ENCODE data around the gene GRB2. TPM values are rescaled to one million over a fixed set of nuclear protein-coding genes. Genes with fewer than 3 reads are reported as not detected.

The GRB2 gene
- total and polyA plus RNA-seq, 12 donors: 36.0 to 374 (median 114) TPM

DNA sequence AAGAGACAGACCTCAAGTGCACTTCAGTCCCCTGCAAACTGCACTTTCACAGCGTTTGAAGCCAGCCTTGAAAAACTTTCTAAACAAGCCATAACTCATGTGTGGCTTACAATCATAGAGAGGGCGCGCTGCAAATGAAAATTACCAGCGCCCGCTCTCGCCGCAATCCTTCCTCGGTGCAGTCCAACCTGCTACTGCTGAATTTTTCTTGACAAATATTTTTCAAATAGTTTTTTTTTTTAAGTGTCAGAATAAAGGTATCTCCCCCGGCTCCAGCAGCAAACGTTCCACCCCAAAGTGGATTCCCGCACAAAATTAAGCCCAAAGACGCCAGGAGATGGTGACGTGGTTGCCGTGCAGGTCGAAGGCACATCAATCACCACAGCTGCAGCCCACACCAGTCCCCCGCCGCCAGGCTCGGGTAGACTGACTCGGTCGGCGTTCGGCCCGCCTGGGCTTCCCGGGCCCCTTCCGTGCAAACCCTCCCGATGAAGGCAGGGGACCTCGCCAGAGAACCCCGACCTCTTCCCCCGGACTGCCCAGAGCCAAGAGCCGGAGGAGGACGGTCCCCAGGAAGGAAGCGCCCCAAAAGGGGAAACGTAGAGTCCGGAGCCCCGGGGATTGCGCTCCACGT is 630 bp downstream of the GRB2 start:
- peak in 1 of 2 donors; percentile 47 for TF ChIP-seq POLR2A (IDR thresholded peaks at IDR 0.05)
- TF ChIP-seq, protein P1, sequence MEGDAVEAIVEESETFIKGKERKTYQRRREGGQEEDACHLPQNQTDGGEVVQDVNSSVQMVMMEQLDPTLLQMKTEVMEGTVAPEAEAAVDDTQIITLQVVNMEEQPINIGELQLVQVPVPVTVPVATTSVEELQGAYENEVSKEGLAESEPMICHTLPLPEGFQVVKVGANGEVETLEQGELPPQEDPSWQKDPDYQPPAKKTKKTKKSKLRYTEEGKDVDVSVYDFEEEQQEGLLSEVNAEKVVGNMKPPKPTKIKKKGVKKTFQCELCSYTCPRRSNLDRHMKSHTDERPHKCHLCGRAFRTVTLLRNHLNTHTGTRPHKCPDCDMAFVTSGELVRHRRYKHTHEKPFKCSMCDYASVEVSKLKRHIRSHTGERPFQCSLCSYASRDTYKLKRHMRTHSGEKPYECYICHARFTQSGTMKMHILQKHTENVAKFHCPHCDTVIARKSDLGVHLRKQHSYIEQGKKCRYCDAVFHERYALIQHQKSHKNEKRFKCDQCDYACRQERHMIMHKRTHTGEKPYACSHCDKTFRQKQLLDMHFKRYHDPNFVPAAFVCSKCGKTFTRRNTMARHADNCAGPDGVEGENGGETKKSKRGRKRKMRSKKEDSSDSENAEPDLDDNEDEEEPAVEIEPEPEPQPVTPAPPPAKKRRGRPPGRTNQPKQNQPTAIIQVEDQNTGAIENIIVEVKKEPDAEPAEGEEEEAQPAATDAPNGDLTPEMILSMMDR (IDR thresholded peaks at IDR 0.05): no peak
- Histone ChIP-seq H3K4me3 (peak overlapping the region; percentile 30 to 98 (median 81)), H3K36me3 (replicated peaks in 1 of 2) (no peaks in the 10 kb centered on the region), H3K27ac (peak overlapping the region; percentile 68 to 98 (median 94)), H3K4me1 (replicated peaks in 1 of 2) (peaks cover 4 to 25% of the 10 kb centered on the region in 2 donors), H3K27me3 (no peaks in the 10 kb centered on the region), H3K9me3 (replicated peaks in 1 of 3) (no peaks in the 10 kb centered on the region)
- intact Hi-C loops (cut with DNase I): loop anchor here in 1 of 2 donors (5.0 to 10.0 kb wide), 2 partner anchors 78 to 130 kb away; partner anchors contain the start of gene MIF4GD
- DNase-seq: peak; percentile 48 to 78 (median 69)
- 0 to 1% (median 0%) methylated on average over 17 to 37 of the region's 37 CpGs for WGBS, 4 donors

- TF ChIP-seq, protein P1 (IDR thresholded peaks at IDR 0.05): peak; percentile 68 to 96 (median 82)
- TF ChIP-seq POLR2A (IDR thresholded peaks at IDR 0.05): no peak
- Histone ChIP-seq H3K36me3 (replicated peaks in 1 of 2) (no peaks in the 10 kb centered on the region), H3K4me1 (replicated peaks in 1 of 2) (peaks cover 4 to 25% of the 10 kb centered on the region in 2 donors), H3K9me3 (replicated peaks in 1 of 3) (no peaks in the 10 kb centered on the region), H3K4me3 (peak overlapping the region in 2 of 4 donors; percentile 74 to 88), H3K27ac (peak overlapping the region in 4 of 5 donors; percentile 90 to 98 (median 95)), H3K27me3 (no peaks in the 10 kb centered on the region)
- peak; percentile 61 to 84 (median 77) for DNase-seq
- intact Hi-C loops (cut with DNase I): loop anchor here in 1 of 2 donors (5.0 to 10.0 kb wide), 2 partner anchors 77 to 129 kb away; partner anchors contain the start of gene MIF4GD
- WGBS, 4 donors: 0 to 1% (median 0%) methylated on average over 15 of the region's 15 CpGs
These were observed 1.2 kb downstream of the GRB2 start for GRCh38 chr17:75404223-75404730.

DNA sequence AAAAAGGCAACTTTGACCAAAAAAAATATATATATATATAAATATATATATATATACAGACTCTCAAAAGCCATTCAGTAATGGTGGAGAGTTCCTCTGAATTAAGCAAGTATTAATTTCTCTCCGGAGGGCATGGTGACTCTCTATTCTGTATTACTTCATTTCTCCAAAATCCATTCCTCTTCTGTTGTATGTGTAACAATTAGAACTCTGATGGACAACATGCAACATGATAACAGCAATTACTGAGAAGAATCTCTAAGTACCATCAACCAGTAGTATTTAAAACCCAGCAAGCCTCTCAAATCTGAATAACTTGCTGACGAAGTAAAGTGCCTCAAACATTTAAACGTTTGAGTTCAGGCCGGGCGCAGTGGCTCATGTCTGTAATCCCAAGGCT is 2.3 kb downstream of the GRB2 start:
- intact Hi-C loops (cut with DNase I): loop anchor here in 1 of 2 donors (5.0 to 10.0 kb wide), 2 partner anchors 76 to 128 kb away; partner anchors contain the start of gene MIF4GD

GRCh38 chr17:75402026-75402425 is 3.5 kb downstream of the GRB2 start:
- no peak for DNase-seq
- H3K9me3 ChIP-seq (replicated peaks in 1 of 3): no peaks in the 10 kb centered on the region
- intact Hi-C loops (cut with DNase I): loop anchor here in 1 of 2 donors (5.0 to 10.0 kb wide), 2 partner anchors 75 to 127 kb away; partner anchors contain the start of gene MIF4GD
- 75 to 94% (median 81%) methylated on average over 2 of the region's 2 CpGs for WGBS, 4 donors
- no peak for TF ChIP-seq POLR2A (IDR thresholded peaks at IDR 0.05)
- TF ChIP-seq, protein P1 (IDR thresholded peaks at IDR 0.05): no peak
- H3K27me3 ChIP-seq: no peaks in the 10 kb centered on the region
- H3K4me1 ChIP-seq (replicated peaks in 1 of 2): peaks cover 4 to 29% of the 10 kb centered on the region in 2 donors
- H3K4me3 ChIP-seq: no peak overlapping the region
- H3K27ac ChIP-seq: no peak overlapping the region
- no peaks in the 10 kb centered on the region for H3K36me3 ChIP-seq (replicated peaks in 1 of 2)

More for the DNA sequence above, 2.3 kb downstream of the GRB2 start:
- H3K4me3 ChIP-seq: no peak overlapping the region
- DNase-seq: no peak
- peaks cover 4 to 27% of the 10 kb centered on the region in 2 donors for H3K4me1 ChIP-seq (replicated peaks in 1 of 2)
- H3K36me3 ChIP-seq (replicated peaks in 1 of 2): no peaks in the 10 kb centered on the region
- no peaks in the 10 kb centered on the region for H3K27me3 ChIP-seq
- 64 to 73% (median 69%) methylated on average over 5 of the region's 5 CpGs for WGBS, 4 donors
- TF ChIP-seq, protein P1 (IDR thresholded peaks at IDR 0.05): no peak
- no peak for TF ChIP-seq POLR2A (IDR thresholded peaks at IDR 0.05)
- peak overlapping the region in 1 of 5 donors; percentile 94 for H3K27ac ChIP-seq
- H3K9me3 ChIP-seq (replicated peaks in 1 of 3): no peaks in the 10 kb centered on the region
